Activated CD4-positive, alpha-beta T cell treated with anti-CD3 and anti-CD28 coated beads, Interleukin-2, amount 10 ng/mL, durations not matched to agents 7 days and 5 days (primary cell): ENCODE measurements around the gene RAX. TPM values are rescaled to one million over a fixed set of nuclear protein-coding genes. Genes with fewer than 3 reads are reported as not detected.
"Not testable (repeated sequence)": the region's sequence is repeated elsewhere in the genome, so short reads cannot be mapped to it uniquely, and the experiment has no call there.

Source experiments
- CTCF ChIA-PET: fragments of 350-600 bp; sonication (Branson Sonifier 250); formaldehyde crosslinking; loops from one replicate; lab custom pipeline; 2021; ENCODE audit warnings: antibody characterized with exemption; lab: Charles Lee
- POLR2A ChIA-PET: fragments of 350-600 bp; sonication (Branson Sonifier 250); formaldehyde crosslinking; loops from one replicate; lab custom pipeline; 2021; ENCODE audit warnings: antibody characterized with exemption; lab: Charles Lee
- DNase-seq: peaks from one replicate; pipeline ENCODE4 v3.0.0-alpha.2; 2020
- H3K27ac Mint-ChIP-seq: one replicate; pipeline ENCODE4 v1.8.0; 2021; ENCODE audit warnings: mild to moderate bottlenecking, moderate library complexity, mixed read lengths
- H3K27me3 Mint-ChIP-seq: one replicate; pipeline ENCODE4 v1.8.0; 2021; ENCODE audit warnings: mixed read lengths
- H3K36me3 Mint-ChIP-seq: one replicate; pipeline ENCODE4 v1.8.0; 2021; ENCODE audit warnings: low read depth, mixed read lengths
- H3K4me1 Mint-ChIP-seq: one replicate; pipeline ENCODE4 v1.8.0; 2021; ENCODE audit warnings: mixed read lengths
- H3K4me3 Mint-ChIP-seq: one replicate; pipeline ENCODE4 v1.8.0; 2021; ENCODE audit warnings: mild to moderate bottlenecking, moderate library complexity, mixed read lengths
- H3K9me3 Mint-ChIP-seq: one replicate; pipeline ENCODE4 v1.8.0; 2021; ENCODE audit warnings: mixed read lengths
- total RNA-seq, 2 experiments: library from RNA; stranded (reverse); gene quantifications; one replicate each; pipeline ENCODE4 v1.2.3, GENCODE V29; 2021

RAX gene
- total RNA-seq, 2 experiments from 2014 or later: not detected

DNA sequence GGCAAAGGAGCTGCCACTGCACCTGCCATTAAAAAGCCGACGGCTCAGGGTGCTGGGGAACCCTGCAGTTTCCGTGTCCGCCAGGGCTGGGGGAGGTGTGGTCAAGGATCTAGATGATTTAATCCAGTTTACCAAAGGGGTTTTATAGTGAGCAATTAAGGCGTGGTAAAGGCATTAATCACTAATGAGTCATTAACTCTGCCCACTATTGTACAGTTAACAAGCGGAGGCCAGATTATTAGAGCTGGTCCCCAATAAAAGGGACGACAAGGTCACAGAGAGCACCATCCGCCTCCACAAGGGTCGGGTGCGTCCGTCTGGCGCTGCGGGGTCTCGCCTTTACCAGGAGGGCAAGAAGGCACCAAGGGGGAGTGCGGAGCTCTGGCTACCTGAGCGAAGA is 9.6 kb downstream of the RAX start:
- Mint-ChIP-seq H3K4me1 (peaks cover 21% of the 10 kb centered on the region), H3K36me3 (no peaks in the 10 kb centered on the region), H3K9me3 (no peaks in the 10 kb centered on the region), H3K27me3 (peaks cover 84% of the 10 kb centered on the region), H3K27ac (no peak overlapping the region), H3K4me3 (no peak overlapping the region)
- DNase-seq: no peak
- ChIA-PET POLR2A (no interaction called here), CTCF (interaction anchor here (1.1 kb wide), 1 partner anchor 9 kb away, joined by 4 read pairs; the partner anchor contains the start of gene RAX)

DNA sequence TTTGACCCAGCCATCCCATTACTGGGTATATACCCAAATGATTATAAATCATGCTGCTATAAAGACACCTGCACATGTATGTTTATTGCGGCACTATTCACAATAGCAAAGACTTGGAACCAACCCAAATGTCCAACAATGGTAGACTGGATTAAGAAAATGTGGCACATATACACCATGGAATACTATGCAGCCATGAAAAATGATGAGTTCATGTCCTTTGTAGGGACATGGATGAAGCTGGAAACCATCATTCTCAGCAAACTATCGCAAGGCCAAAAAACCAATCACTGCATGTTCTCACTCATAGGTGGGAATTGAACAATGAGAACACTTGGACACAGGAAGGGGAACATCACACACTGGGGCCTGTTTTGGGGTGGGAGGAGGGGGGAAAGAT is 11.0 kb downstream of the RAX start:
- H3K4me3 Mint-ChIP-seq, DNase-seq, CTCF ChIA-PET, H3K4me1 Mint-ChIP-seq, H3K9me3 Mint-ChIP-seq, H3K27ac Mint-ChIP-seq, POLR2A ChIA-PET, H3K36me3 Mint-ChIP-seq: not testable (repeated sequence)
- H3K27me3 Mint-ChIP-seq: peaks cover 74% of the 10 kb centered on the region

DNA sequence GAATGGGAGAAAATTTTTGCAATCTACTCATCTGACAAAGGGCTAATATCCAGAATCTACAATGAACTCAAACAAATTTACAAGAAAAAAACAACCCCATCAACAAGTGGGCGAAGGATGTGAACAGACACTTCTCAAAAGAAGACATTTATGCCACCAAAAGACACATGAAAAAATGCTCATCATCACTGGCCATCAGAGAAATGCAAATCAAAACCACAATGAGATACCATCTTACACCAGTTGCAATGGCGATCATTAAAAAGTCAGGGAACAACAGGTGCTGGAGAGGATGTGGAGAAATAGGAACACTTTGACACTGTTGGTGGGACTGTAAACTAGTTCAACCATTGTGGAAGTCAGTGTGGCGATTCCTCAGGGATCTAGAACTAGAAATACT is 11.4 kb downstream of the RAX start:
- POLR2A ChIA-PET, H3K4me1 Mint-ChIP-seq, H3K27ac Mint-ChIP-seq, H3K36me3 Mint-ChIP-seq, DNase-seq, CTCF ChIA-PET, H3K4me3 Mint-ChIP-seq, H3K9me3 Mint-ChIP-seq: not testable (repeated sequence)
- H3K27me3 Mint-ChIP-seq: peaks cover 70% of the 10 kb centered on the region

DNA sequence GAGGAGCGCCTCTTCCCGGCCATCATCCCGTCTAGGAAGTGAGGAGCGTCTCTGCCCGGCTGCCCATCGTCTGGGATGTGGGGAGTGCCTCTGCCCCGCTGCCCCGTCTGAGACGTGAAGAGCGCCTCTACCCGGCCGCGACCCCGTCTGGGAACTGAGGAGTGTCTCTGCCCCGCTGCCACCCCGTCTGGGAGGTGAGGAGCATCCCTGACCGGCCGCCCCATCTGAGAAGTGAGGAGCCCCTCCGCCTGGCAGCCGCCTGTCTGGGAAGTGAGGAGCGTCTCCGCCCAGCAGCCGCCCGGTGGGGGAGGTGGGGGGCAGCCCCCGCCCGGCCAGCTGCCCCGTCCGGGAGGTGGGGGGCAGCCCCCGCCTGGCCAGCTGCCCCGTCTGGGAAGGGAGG is 17.8 kb downstream of the RAX start:
- H3K4me3 Mint-ChIP-seq, H3K4me1 Mint-ChIP-seq, H3K36me3 Mint-ChIP-seq, H3K27ac Mint-ChIP-seq, CTCF ChIA-PET, DNase-seq, H3K9me3 Mint-ChIP-seq, POLR2A ChIA-PET: not testable (repeated sequence)
- H3K27me3 Mint-ChIP-seq: peaks cover 28% of the 10 kb centered on the region

GRCh38 chr18:59249199-59249774 is 24.0 kb downstream of the RAX start:
- ChIA-PET CTCF (interaction anchor here (1.1 to 2.7 kb wide), 2 partner anchors 26 to 153 kb away, joined by 3 to 12 read pairs; no protein-coding TSS in a partner anchor), POLR2A (no interaction called here)
- H3K27ac Mint-ChIP-seq: no peak overlapping the region
- DNase-seq: peak; percentile 36
- H3K27me3 Mint-ChIP-seq: peaks cover 40% of the 10 kb centered on the region
- H3K36me3 Mint-ChIP-seq: no peaks in the 10 kb centered on the region
- H3K4me1 Mint-ChIP-seq: no peaks in the 10 kb centered on the region
- H3K9me3 Mint-ChIP-seq: no peaks in the 10 kb centered on the region
- H3K4me3 Mint-ChIP-seq: no peak overlapping the region

DNA sequence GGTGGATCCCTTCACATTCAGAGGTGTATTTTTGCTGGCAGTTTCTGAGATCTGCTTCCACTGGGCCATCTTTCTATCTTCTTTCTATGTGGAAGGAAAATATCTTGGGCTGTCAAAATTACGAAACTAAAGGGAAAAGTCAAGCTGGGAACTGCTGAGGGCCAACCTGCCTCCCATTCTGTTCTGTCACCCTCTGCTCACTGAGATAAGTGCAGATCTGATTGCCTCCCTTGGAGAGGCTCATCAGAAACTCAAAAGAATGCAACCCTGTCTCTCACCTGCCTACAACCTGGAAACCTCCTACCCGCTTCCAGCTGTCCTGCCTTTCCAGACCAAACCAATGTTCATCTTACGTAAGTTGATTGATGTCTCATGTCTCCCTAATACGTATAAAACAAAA is 26.5 kb downstream of the RAX start:
- ChIA-PET CTCF (no interaction called here), POLR2A (no interaction called here)
- Mint-ChIP-seq H3K27me3 (peaks cover 35% of the 10 kb centered on the region), H3K27ac (no peak overlapping the region), H3K4me1 (no peaks in the 10 kb centered on the region), H3K9me3 (no peaks in the 10 kb centered on the region), H3K4me3 (no peak overlapping the region), H3K36me3 (no peaks in the 10 kb centered on the region)
- DNase-seq: no peak

DNA sequence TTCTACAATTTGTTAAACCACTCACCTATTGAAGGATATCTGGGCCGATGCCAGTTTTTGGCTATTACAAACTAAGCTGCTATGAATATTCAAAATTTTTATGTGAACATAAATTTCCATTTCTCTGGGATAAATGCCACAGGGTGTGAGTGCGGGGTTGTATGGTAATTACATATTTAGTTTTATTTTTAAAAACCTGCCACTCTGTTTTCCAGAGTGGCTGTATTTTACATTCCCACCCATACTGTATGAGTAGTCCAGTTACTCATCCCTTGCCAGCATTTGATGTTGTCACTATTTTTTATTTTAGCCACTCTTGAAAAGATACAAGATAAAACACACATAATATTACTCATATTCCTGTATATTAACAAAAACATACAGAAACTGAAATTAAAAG is 30.3 kb downstream of the RAX start:
- ChIA-PET CTCF (no interaction called here), POLR2A (no interaction called here)
- Mint-ChIP-seq H3K27me3 (peaks cover 27% of the 10 kb centered on the region), H3K9me3 (no peaks in the 10 kb centered on the region), H3K4me3 (no peak overlapping the region), H3K4me1 (no peaks in the 10 kb centered on the region), H3K27ac (no peak overlapping the region), H3K36me3 (no peaks in the 10 kb centered on the region)
- no peak for DNase-seq

DNA sequence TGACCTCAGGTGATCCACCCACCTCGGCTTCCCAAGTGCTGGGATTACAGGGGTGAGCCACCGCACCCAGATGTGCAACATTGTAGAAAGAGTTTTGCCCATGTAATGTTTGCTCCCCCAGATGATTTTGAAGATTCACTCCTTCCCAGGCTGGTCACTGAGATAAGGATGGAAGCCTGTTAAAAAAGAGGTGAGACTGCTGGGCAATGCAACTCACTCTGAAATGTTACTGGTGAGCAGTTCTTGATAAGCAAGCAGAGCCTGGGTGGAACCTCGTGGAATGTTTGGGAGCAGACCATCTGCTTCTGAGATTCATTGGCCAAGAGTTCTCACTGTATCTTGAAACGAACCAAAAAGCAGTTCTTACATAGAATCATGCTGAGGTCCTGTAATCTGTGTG is 33.6 kb downstream of the RAX start:
- Mint-ChIP-seq H3K9me3 (no peaks in the 10 kb centered on the region), H3K4me3 (no peak overlapping the region), H3K36me3 (no peaks in the 10 kb centered on the region), H3K4me1 (no peaks in the 10 kb centered on the region), H3K27ac (no peak overlapping the region), H3K27me3 (peaks cover 8% of the 10 kb centered on the region)
- POLR2A ChIA-PET: no interaction called here
- DNase-seq: no peak
- CTCF ChIA-PET: no interaction called here

DNA sequence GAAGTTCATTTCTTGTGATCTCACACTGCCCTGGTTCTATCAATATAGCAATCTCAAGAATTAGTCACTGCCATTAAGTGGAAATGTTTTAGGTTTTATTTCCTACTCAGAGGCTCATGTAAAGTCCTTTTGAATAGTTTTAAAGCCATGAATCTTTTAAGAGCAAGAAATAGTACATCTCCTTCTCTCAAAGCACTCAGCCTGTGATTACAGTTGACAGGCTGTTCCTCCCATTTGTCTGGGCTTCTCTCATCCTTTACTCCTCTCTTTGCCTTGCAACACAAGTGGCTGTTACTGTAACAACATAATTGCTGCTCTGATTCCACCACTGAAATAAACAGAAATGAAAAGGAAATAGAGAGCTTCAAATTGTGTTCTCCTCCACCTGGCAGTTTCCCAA is 34.9 kb downstream of the RAX start:
- Mint-ChIP-seq H3K9me3 (no peaks in the 10 kb centered on the region), H3K4me3 (no peak overlapping the region)

GRCh38 chr18:59233017-59233410 is 40.2 kb downstream of the RAX start:
- ChIA-PET CTCF (no interaction called here), POLR2A (no interaction called here)
- no peaks in the 10 kb centered on the region for H3K9me3 Mint-ChIP-seq
- no peak for DNase-seq
- peaks cover 13% of the 10 kb centered on the region for H3K27me3 Mint-ChIP-seq
- no peaks in the 10 kb centered on the region for H3K4me1 Mint-ChIP-seq
- no peak overlapping the region for H3K27ac Mint-ChIP-seq
- H3K36me3 Mint-ChIP-seq: no peaks in the 10 kb centered on the region
- no peak overlapping the region for H3K4me3 Mint-ChIP-seq

More for the DNA sequence above, 34.9 kb downstream of the RAX start:
- Mint-ChIP-seq H3K27me3 (peaks cover 6% of the 10 kb centered on the region), H3K36me3 (no peaks in the 10 kb centered on the region), H3K27ac (no peak overlapping the region), H3K4me1 (no peaks in the 10 kb centered on the region)
- ChIA-PET POLR2A (no interaction called here), CTCF (no interaction called here)
- DNase-seq: no peak

DNA sequence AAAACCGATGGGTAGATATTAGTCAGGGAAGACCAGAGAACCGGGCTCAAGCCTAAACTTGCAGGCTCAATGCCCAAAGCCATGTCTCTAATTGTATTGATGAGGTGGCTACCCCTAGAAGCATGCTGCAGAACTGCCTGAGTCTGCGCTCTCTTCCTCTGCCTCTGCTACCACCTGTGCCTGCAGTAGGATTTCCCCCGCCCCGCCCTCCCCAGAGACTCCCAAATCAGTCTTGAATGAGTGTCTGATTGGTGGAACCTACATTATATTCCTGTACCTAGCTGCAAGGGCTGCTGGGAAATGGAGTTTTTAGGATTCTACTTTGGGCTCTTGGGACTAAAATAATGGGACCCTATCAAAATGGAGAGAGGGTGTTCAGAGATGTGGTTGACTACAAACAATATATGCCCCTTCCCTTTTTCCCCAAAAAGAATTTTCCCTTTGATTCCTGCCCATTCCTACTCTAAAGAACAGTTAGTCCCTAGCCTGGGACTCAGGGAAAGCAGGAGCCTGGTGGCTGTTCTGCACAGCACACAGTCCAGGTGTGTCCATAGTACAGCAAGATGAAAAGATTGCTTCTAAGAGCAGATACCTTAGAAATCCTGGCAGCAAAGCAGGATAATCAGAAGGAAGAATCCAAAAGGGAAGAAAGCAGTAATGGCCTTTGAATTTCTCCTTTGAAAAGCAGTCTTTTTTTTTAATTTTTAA is 40.8 kb downstream of the RAX start:
- H3K27me3 Mint-ChIP-seq: peaks cover 14% of the 10 kb centered on the region
- no peak overlapping the region for H3K27ac Mint-ChIP-seq

GRCh38 chr18:59231877-59232276 is 41.4 kb downstream of the RAX start:
- ChIA-PET POLR2A (no interaction called here), CTCF (no interaction called here)
- Mint-ChIP-seq H3K27me3 (peaks cover 18% of the 10 kb centered on the region), H3K9me3 (no peaks in the 10 kb centered on the region), H3K36me3 (no peaks in the 10 kb centered on the region), H3K4me1 (no peaks in the 10 kb centered on the region), H3K27ac (no peak overlapping the region), H3K4me3 (no peak overlapping the region)
- no peak for DNase-seq

More for the DNA sequence above, 40.8 kb downstream of the RAX start:
- no peaks in the 10 kb centered on the region for H3K36me3 Mint-ChIP-seq
- H3K4me1 Mint-ChIP-seq: no peaks in the 10 kb centered on the region
- no peaks in the 10 kb centered on the region for H3K9me3 Mint-ChIP-seq
- ChIA-PET CTCF (no interaction called here), POLR2A (no interaction called here)
- DNase-seq: no peak
- no peak overlapping the region for H3K4me3 Mint-ChIP-seq

DNA sequence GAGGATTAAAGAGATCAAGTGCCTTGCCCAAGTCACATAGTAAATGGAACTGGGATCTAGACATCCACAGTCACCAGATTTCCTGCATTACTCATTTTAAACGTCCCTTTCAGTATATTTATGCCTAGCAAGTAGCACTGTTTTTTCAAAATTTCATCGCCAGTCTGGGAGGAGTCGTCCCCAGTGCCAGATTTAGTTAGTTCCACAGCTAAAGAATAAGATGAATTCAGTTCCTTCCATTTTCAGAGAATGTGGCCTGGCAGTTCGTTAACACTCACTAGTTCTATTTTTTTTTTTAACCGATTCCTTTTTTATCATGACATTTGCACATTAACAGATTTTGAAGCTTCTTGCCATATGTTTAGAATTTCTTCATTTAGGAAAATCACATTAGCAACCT is 42.1 kb downstream of the RAX start:
- Mint-ChIP-seq H3K4me3 (no peak overlapping the region), H3K27me3 (peaks cover 20% of the 10 kb centered on the region), H3K27ac (no peak overlapping the region), H3K4me1 (no peaks in the 10 kb centered on the region), H3K9me3 (no peaks in the 10 kb centered on the region), H3K36me3 (no peaks in the 10 kb centered on the region)
- POLR2A ChIA-PET: no interaction called here
- no peak for DNase-seq
- CTCF ChIA-PET: interaction anchor here (1.2 kb wide), 1 partner anchor 22 kb away, joined by 3 read pairs; no protein-coding TSS in a partner anchor
